T-helper 2 cell treated with Interferon-gamma antibody and Interleukin-4, amounts not matched to agents 5 μg/mL and 100 μg/mL, for 36 hours (primary cell): ENCODE measurements around the gene PTPRD.

Experiments
- DNase-seq: peaks from one replicate; pipeline ENCODE4 v3.0.0; 2021; ENCODE audit warnings: low spot score
- H3K27ac Mint-ChIP-seq: one replicate; pipeline ENCODE4 v1.8.0; 2021; ENCODE audit warnings: mild to moderate bottlenecking, mixed read lengths
- H3K27me3 Mint-ChIP-seq: one replicate; pipeline ENCODE4 v1.8.0; 2021; ENCODE audit warnings: low read depth, mixed read lengths
- H3K36me3 Mint-ChIP-seq: one replicate; pipeline ENCODE4 v1.8.0; 2021; ENCODE audit warnings: low read depth, mixed read lengths
- H3K4me1 Mint-ChIP-seq: one replicate; pipeline ENCODE4 v1.8.0; 2021; ENCODE audit warnings: low read depth, mixed read lengths
- H3K4me3 Mint-ChIP-seq: one replicate; pipeline ENCODE4 v1.8.0; 2022; ENCODE audit warnings: mild to moderate bottlenecking, moderate library complexity, mixed read lengths
- H3K9me3 Mint-ChIP-seq: one replicate; pipeline ENCODE4 v1.8.0; 2021; ENCODE audit warnings: mixed read lengths

PTPRD gene

DNA sequence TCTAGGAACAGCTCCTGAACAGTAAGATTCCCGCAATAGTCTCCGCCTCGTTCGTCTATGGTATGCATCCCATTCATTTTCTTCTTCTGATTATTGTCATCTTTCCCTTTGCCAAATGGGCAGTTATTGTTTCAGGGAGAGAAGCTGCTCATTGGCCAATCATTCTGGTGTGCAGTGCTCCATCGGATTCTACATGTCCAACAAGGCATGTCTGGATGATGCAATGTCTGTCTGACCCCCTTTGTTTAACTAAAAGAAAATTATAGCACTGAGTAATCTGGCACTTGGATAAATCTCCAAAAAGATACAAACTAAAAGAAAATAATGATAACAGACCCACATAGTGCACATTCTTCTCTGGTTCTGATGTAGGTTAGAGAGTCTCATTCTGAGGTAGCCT, 2297.6 kb downstream of the PTPRD start:
- Mint-ChIP-seq H3K4me1 (no peaks in the 10 kb centered on the region), H3K4me3 (no peak overlapping the region), H3K9me3 (no peaks in the 10 kb centered on the region), H3K36me3 (no peaks in the 10 kb centered on the region), H3K27ac (no peak overlapping the region), H3K27me3 (no peaks in the 10 kb centered on the region)
- DNase-seq: no peak

DNA sequence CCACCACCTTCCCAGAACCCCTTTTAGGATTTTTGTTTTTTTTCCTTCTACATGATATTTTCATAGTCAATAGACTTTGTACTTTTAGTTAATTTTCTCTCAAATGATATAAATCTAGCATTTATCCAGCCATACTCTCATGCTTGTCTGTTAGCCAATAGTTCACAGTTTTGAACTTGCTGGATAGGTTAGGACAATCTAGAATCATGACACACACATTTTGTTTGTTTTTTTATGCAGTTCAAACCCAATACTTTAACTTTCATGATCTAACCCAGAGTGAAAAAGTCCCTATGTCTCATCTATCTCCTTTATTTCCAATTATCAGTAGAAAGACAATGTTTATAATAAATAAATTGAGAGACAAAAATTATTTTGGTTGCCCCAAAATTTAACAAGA, 2303.5 kb downstream of the PTPRD start:
- Mint-ChIP-seq H3K27me3 (peaks cover 3% of the 10 kb centered on the region), H3K9me3 (peaks cover 5% of the 10 kb centered on the region), H3K4me1 (no peaks in the 10 kb centered on the region), H3K36me3 (no peaks in the 10 kb centered on the region), H3K4me3 (no peak overlapping the region), H3K27ac (no peak overlapping the region)
- no peak for DNase-seq

DNA sequence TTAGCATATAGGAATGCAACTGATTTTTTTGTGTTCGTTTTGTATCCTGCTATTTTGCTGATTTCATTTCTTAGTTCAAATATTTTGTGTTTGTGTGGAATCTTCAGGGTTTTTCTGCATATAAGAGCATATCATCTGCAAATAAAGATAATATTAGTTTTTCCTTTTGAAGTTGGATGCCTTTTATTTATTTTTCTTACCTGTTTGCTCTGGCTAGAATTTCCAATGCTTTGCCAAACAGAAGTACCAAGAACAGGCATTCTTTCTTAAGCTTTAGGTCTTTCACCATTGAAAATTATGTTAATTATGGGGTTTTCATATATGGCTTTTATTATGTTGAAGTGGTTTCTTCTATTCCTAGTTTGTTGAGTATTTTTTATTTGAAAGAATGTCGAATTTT, 2308.1 kb downstream of the PTPRD start:
- peaks cover 10% of the 10 kb centered on the region for H3K9me3 Mint-ChIP-seq
- H3K27me3 Mint-ChIP-seq: peaks cover 3% of the 10 kb centered on the region
- no peaks in the 10 kb centered on the region for H3K4me1 Mint-ChIP-seq
- H3K27ac Mint-ChIP-seq: no peak overlapping the region
- H3K36me3 Mint-ChIP-seq: no peaks in the 10 kb centered on the region
- no peak for DNase-seq
- H3K4me3 Mint-ChIP-seq: no peak overlapping the region

DNA sequence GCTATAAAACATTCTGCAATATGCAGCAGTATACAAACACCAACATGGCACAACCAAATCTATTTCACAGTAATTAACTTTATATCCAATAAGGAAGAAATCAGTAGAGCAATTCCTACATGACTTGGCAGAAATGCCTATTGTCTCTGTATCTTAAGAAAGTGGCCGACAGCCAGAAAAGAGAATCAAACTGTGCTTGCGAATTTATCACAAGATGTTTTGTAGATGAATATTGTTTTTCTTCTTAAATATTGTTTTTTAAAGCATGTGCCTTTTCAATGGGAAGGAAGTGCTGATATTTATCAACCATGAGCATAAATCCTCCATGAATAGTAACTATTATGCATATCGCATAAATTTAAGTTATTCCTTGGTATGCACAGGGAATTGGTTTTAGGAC, 2311.5 kb downstream of the PTPRD start:
- H3K27me3 Mint-ChIP-seq: no peaks in the 10 kb centered on the region
- H3K27ac Mint-ChIP-seq: no peak overlapping the region
- H3K36me3 Mint-ChIP-seq: no peaks in the 10 kb centered on the region
- H3K4me1 Mint-ChIP-seq: no peaks in the 10 kb centered on the region
- H3K9me3 Mint-ChIP-seq: peaks cover 6% of the 10 kb centered on the region
- DNase-seq: no peak
- no peak overlapping the region for H3K4me3 Mint-ChIP-seq

DNA sequence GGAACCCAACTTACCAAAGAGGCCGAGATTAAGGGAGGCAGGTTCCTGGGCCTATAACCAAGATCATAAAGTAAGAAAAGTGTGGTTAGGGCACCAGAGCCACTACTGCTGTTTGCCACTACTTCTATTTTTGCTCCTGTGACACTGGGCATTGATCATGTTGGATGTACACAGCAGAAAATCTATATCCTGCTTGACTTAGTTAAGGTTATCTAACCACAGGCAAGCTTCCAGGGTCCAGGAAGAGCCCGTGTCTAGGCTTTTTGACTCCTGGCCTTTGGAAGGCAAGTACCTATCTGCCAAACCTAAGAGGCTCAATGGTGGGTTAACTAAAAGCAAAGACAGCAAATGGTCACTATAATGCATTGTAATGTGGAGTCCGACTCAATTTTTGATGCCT, 2315.8 kb downstream of the PTPRD start:
- H3K27ac Mint-ChIP-seq: no peak overlapping the region
- H3K4me3 Mint-ChIP-seq: no peak overlapping the region
- H3K4me1 Mint-ChIP-seq: no peaks in the 10 kb centered on the region
- H3K36me3 Mint-ChIP-seq: no peaks in the 10 kb centered on the region
- H3K9me3 Mint-ChIP-seq: no peaks in the 10 kb centered on the region
- H3K27me3 Mint-ChIP-seq: no peaks in the 10 kb centered on the region
- no peak for DNase-seq

DNA sequence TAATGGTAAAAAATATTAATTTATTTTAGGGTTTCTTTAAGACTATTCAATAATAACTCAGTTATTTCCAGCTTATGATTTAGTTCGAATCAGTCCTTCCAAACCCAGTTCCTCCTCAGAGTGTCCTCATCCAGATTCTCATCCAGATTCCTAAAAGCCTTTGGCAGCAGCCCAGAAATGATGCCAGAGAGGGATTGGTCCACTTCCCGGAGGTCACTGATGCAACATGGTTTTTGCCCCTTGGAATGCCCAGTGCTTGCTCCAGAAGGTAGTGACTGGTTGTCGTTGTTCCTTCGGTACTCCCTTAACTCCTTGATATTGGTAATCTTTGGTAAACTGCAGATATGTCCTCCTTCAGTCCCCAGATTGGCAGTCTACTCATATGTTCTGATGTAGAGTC, 2320.1 kb downstream of the PTPRD start:
- H3K9me3 Mint-ChIP-seq: peaks cover 4% of the 10 kb centered on the region
- H3K4me3 Mint-ChIP-seq: no peak overlapping the region

DNA sequence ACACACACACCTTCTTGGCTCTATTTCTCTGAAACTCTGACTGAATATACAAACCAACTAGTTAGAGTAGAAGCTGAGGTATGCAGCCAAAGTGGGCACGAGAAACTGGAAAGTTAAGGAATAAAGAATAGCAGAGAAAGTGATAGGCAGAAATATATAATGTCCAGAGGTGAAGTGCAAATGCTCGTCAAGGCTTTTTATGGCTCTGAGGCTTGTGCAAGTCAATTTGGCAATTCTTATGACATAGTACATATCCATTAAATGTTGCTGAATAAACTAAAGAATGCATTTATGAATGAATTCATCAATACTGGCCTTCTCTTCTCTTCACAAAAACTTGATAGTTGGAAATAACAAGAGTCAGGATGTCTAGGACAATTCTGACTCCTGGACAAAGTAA, 2323.1 kb downstream of the PTPRD start:
- H3K4me1 Mint-ChIP-seq: no peaks in the 10 kb centered on the region
- no peaks in the 10 kb centered on the region for H3K27me3 Mint-ChIP-seq
- H3K9me3 Mint-ChIP-seq: peaks cover 9% of the 10 kb centered on the region
- H3K4me3 Mint-ChIP-seq: no peak overlapping the region
- no peaks in the 10 kb centered on the region for H3K36me3 Mint-ChIP-seq
- DNase-seq: no peak
- H3K27ac Mint-ChIP-seq: no peak overlapping the region

More for the DNA sequence above, 2320.1 kb downstream of the PTPRD start:
- Mint-ChIP-seq H3K36me3 (no peaks in the 10 kb centered on the region), H3K27me3 (no peaks in the 10 kb centered on the region), H3K27ac (no peak overlapping the region), H3K4me1 (no peaks in the 10 kb centered on the region)
- no peak for DNase-seq

DNA sequence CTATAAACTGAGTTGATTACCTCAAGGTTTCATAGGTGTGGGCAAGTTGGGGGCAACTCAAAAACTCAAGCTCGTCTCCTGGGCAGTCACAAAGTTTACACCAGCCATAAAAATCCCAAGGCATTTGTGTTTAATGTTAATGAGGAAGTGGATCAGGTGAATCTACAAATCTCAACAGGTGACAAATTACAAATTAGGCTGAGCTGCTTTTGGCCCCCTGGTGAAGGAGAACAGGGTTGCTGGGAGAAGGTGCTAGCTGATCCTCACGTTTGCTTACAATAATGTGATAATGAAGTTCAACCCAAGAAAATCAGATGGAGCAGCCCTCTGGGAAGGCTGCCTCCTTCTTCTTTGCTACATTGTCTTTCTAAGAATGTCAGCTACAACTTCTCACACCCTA, 2324.8 kb downstream of the PTPRD start:
- Mint-ChIP-seq H3K27me3 (no peaks in the 10 kb centered on the region), H3K27ac (no peak overlapping the region), H3K36me3 (no peaks in the 10 kb centered on the region), H3K9me3 (peaks cover 13% of the 10 kb centered on the region), H3K4me1 (no peaks in the 10 kb centered on the region), H3K4me3 (no peak overlapping the region)
- DNase-seq: no peak

DNA sequence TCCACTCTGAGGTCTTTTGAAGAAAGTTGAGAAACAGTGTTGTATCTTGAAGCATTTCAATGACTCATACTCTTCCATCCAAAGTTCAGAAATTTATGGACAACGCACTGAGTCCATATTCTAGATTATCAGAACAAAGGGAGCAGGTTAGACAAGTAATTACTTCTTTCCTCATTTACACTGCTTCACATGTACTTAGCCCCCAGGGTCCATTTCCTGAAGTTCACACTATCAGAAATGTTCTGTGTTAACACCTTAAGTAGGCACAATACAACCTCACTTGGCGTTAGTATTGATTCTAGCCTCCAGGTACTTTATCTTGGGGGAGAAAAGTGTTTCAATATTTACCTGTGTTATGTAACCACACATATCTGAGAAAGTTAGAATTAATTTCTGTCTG, 2325.3 kb downstream of the PTPRD start:
- Mint-ChIP-seq H3K4me1 (no peaks in the 10 kb centered on the region), H3K27me3 (no peaks in the 10 kb centered on the region), H3K27ac (no peak overlapping the region), H3K4me3 (no peak overlapping the region), H3K36me3 (no peaks in the 10 kb centered on the region), H3K9me3 (peaks cover 13% of the 10 kb centered on the region)
- DNase-seq: no peak

DNA sequence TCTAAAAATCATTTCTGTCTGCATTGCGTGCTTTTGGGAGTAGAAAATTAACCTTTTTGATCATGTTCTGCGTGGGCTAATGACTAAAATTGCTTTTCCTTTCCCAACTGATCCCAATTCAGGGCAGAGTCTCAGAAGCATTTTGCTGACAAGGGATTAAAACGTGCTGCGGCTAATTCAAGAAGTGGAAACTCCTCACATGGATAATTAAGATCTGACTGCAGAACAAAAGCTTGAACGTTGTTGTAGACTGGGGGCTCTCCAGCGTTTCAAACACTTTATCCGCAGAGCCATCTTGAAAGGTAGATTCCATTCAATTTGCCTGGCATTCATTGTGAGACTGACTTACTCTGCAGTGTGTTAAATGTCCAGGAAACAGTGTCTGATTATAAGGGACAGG, 2327.9 kb downstream of the PTPRD start:
- Mint-ChIP-seq H3K4me3 (no peak overlapping the region), H3K4me1 (no peaks in the 10 kb centered on the region), H3K27ac (no peak overlapping the region), H3K9me3 (peaks cover 13% of the 10 kb centered on the region), H3K36me3 (no peaks in the 10 kb centered on the region), H3K27me3 (no peaks in the 10 kb centered on the region)
- DNase-seq: no peak

DNA sequence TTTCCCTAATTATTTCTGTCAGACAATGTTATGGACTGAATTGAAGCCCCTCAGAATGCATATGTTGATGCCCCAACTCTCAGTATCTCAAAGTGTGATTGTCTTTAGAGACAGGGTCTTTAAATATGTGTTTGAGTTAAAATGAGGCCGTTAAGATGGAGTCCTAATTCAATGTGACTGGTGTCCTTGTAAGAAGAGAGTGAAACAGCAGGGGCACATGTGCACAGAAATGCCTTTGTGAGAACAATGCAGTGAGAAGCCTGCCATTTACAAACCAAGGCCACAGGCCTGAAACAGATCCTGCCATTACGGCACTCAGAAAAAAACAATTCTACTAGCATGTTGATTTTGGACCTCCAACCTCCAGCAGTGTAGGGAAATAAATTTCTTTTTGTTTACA, 2330.3 kb downstream of the PTPRD start:
- H3K27me3 Mint-ChIP-seq: no peaks in the 10 kb centered on the region
- no peak overlapping the region for H3K4me3 Mint-ChIP-seq
- H3K9me3 Mint-ChIP-seq: peaks cover 12% of the 10 kb centered on the region
- no peaks in the 10 kb centered on the region for H3K4me1 Mint-ChIP-seq
- H3K36me3 Mint-ChIP-seq: no peaks in the 10 kb centered on the region
- H3K27ac Mint-ChIP-seq: no peak overlapping the region
- no peak for DNase-seq

DNA sequence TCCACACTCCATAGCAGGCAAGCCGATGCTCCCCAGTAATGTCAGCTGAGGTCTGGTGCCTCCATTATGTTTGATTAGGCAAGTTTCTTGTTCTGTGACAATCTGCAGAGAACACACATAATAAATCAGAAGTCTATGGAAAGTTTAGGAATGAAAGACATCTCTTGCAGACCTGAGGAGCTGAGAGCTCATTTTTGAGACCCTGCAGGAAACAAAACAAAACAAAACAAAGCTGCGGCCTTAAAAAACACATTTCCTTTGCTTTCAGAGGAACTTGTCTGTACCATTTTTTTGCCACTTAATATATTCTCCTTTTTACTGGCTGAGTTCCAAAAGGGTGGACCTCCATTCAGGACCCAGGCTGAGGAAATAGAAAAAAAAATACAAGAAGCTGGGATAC, 2332.0 kb downstream of the PTPRD start:
- no peak overlapping the region for H3K4me3 Mint-ChIP-seq
- no peak for DNase-seq
- no peak overlapping the region for H3K27ac Mint-ChIP-seq
- H3K4me1 Mint-ChIP-seq: no peaks in the 10 kb centered on the region
- peaks cover 20% of the 10 kb centered on the region for H3K9me3 Mint-ChIP-seq
- H3K27me3 Mint-ChIP-seq: no peaks in the 10 kb centered on the region
- H3K36me3 Mint-ChIP-seq: no peaks in the 10 kb centered on the region

DNA sequence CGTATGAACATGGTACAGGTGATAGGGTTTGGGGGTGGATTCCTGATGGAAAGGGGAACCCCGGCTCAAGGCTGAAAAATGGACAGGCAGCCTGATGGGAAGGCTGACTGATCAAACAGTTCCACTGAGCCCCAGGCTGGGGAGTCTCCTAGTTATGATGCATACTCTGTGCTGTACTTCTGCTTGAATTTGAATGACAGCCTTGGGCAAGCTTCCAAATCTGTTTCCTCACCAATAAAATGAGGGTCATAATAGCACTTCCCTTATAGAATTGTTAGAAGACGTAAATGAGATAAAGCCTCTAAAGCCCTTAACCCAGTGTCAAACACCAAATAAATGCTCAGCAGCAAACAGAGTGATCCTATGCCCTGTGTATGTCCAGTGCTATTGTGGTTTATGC, 2334.8 kb downstream of the PTPRD start:
- no peak for DNase-seq
- no peaks in the 10 kb centered on the region for H3K4me1 Mint-ChIP-seq
- peaks cover 15% of the 10 kb centered on the region for H3K9me3 Mint-ChIP-seq
- H3K4me3 Mint-ChIP-seq: no peak overlapping the region
- no peak overlapping the region for H3K27ac Mint-ChIP-seq
- H3K36me3 Mint-ChIP-seq: no peaks in the 10 kb centered on the region
- no peaks in the 10 kb centered on the region for H3K27me3 Mint-ChIP-seq

DNA sequence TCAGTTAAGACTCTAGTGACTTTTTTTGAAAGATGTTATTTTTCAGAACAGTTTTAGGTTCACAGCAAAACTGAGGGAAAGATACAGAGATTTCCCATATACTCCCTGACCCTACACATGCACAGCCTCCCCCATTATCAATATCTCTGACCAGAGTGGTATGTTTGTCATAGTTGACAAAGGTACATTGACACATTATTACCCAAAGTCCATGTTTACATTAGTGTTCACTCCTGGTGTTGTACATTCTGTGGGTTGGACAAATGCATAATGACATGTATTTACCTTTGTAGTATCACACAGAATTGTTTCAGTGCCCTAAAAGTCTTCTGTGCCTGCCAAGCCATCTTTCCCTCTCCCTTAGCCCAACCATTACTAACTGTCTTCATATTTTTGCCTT, 2342.6 kb downstream of the PTPRD start:
- peaks cover 7% of the 10 kb centered on the region for H3K9me3 Mint-ChIP-seq
- no peak for DNase-seq
- peaks cover 6% of the 10 kb centered on the region for H3K27me3 Mint-ChIP-seq
- no peak overlapping the region for H3K4me3 Mint-ChIP-seq
- no peak overlapping the region for H3K27ac Mint-ChIP-seq
- H3K4me1 Mint-ChIP-seq: no peaks in the 10 kb centered on the region
- H3K36me3 Mint-ChIP-seq: no peaks in the 10 kb centered on the region

DNA sequence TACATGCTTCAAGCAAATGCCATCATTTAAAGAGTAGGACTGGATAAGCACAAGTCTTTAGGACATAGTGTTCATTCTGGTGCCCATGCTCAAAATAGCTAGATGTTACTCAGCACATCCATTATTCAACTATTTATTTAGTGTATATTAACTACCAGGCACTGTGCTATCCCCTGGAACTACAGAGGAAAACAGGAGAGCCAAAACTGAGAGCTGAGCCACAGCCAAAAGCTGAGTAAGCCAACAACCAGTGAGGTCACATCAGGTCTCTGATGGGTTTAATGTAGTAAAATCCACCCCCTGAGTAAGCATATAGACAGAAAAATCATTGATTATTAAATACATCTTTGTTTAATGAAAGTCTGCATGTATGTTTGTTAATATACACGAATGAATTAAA, 2343.9 kb downstream of the PTPRD start:
- no peak overlapping the region for H3K4me3 Mint-ChIP-seq
- no peak overlapping the region for H3K27ac Mint-ChIP-seq
- peaks cover 6% of the 10 kb centered on the region for H3K27me3 Mint-ChIP-seq
- no peaks in the 10 kb centered on the region for H3K4me1 Mint-ChIP-seq
- peaks cover 7% of the 10 kb centered on the region for H3K9me3 Mint-ChIP-seq
- DNase-seq: no peak
- no peaks in the 10 kb centered on the region for H3K36me3 Mint-ChIP-seq
